Suprapubic skin (tissue), 4 donors: Measurements from ENCODE around the gene ZNF732. TPM values are rescaled to one million over a fixed set of nuclear protein-coding genes. Genes with fewer than 3 reads are reported as not detected.
A peak's percentile ranks its signal among the peaks of the same experiment; 100 is the strongest.

Source experiments
- DNase-seq, 2 donors: peaks; one replicate each; pipeline ENCODE4 v3.0.0-alpha.2; 2019; ENCODE audit warnings: low spot score in 2 of 2
- H3K27ac ChIP-seq: fragments of 200-600 bp; sonication (generic); one replicate; pipeline ENCODE4 v1.5.1; 2019
- H3K27me3 ChIP-seq: fragments of 200-600 bp; sonication (generic); one replicate; pipeline ENCODE4 v1.5.1; 2019
- H3K36me3 ChIP-seq: fragments of 200-600 bp; sonication (generic); one replicate; pipeline ENCODE4 v1.5.1; 2019
- H3K4me1 ChIP-seq: fragments of 200-600 bp; sonication (generic); one replicate; pipeline ENCODE4 v1.5.1; 2019
- H3K4me3 ChIP-seq: fragments of 200-600 bp; sonication (generic); one replicate; pipeline ENCODE4 v1.5.1; 2019; ENCODE audit warnings: mild to moderate bottlenecking
- H3K9me3 ChIP-seq: fragments of 200-600 bp; sonication (generic); one replicate; pipeline ENCODE4 v1.5.1; 2019
- CTCF ChIP-seq, 2 donors: fragments of 200-600 bp in 1 of 2; fragments of 450-650 bp in 1 of 2; sonication (generic) in 1 of 2; IDR thresholded peaks; one replicate each; pipeline ENCODE4 v1.5.1; 2016 to 2019; ENCODE audit warnings: antibody characterized with exemption in 2 of 2, mild to moderate bottlenecking in 1 of 2, moderate library complexity in 1 of 2
- EP300 ChIP-seq: sonication (generic); formaldehyde crosslinking; IDR thresholded peaks from one replicate; pipeline ENCODE4 v1.6.1; 2017; ENCODE audit warnings: antibody characterized with exemption
- POLR2A ChIP-seq, 2 donors: fragments of 450-650 bp; IDR thresholded peaks; one replicate each; pipeline ENCODE4 v1.6.1; 2017; ENCODE audit warnings: antibody characterized with exemption in 2 of 2, mild to moderate bottlenecking in 2 of 2, moderate library complexity in 2 of 2
- POLR2AphosphoS5 ChIP-seq, 3 donors: sonication (generic); formaldehyde crosslinking; IDR thresholded peaks; one replicate each; pipeline ENCODE4 v1.6.1; 2017; ENCODE audit warnings: antibody characterized with exemption in 3 of 3
- WGBS: methylation state at CpG from one replicate; pipeline ENCODE4 v1.1.5; 2018; 5-methylcytosine and 5-hydroxymethylcytosine counted together
- total RNA-seq, 4 donors: library from RNA; depleted of rRNA; stranded (reverse); fragments of >200 nt; gene quantifications; one replicate each; pipeline ENCODE4 v1.1.0, GENCODE V29; 2016

ZNF732 gene
- 1 to 10 TPM; 1.0 to 2.3 (median 1.7) TPM for total RNA-seq

- peak; percentile 59 to 81 for DNase-seq
- WGBS, result 4% methylated on average over 14 of the region's 53 CpGs
- Histone ChIP-seq H3K36me3 (no peaks in the 10 kb centered on the region), H3K4me1 (peaks cover 6% of the 10 kb centered on the region), H3K4me3 (peak within 1 kb of the TSS; percentile 50), H3K27ac (no peak within 1 kb of the TSS), H3K9me3 (no peaks in the 10 kb centered on the region), H3K27me3 (peaks cover 12% of the 10 kb centered on the region)
- no peak for TF ChIP-seq CTCF (IDR thresholded peaks at IDR 0.05)
- no peak for TF ChIP-seq POLR2A (IDR thresholded peaks at IDR 0.05)
- no peak for TF ChIP-seq EP300
- no peak for TF ChIP-seq POLR2AphosphoS5 (IDR thresholded peaks at IDR 0.05)
These were observed at the start of gene ZNF732 for GRCh38 chr4:304969-305680. Gene ZNF732 (minus strand): TSS chr4:305474. CDS start chr4:305310, 164 bp downstream.

- H3K27me3 ChIP-seq, result no peaks in the 10 kb centered on the region
- H3K9me3 ChIP-seq, result peaks cover under 1% of the 10 kb centered on the region
- no peak overlapping the region for H3K27ac ChIP-seq
- peaks cover 23% of the 10 kb centered on the region for H3K4me1 ChIP-seq
- no peak for TF ChIP-seq EP300
- TF ChIP-seq CTCF (IDR thresholded peaks at IDR 0.05), result no peak
- no peak for TF ChIP-seq POLR2AphosphoS5 (IDR thresholded peaks at IDR 0.05)
- no peak for TF ChIP-seq POLR2A (IDR thresholded peaks at IDR 0.05)
- peaks cover 18% of the 10 kb centered on the region for H3K36me3 ChIP-seq
- no peak overlapping the region for H3K4me3 ChIP-seq
- no peak for DNase-seq
- WGBS, result 94% methylated on average over 4 of the region's 4 CpGs
These were observed 34.7 kb upstream of the ZNF732 start for GRCh38 chr4:340011-340410.

GRCh38 chr4:338759-339097 is 33.5 kb upstream of the ZNF732 start:
- no peak for TF ChIP-seq POLR2AphosphoS5 (IDR thresholded peaks at IDR 0.05)
- H3K4me3 ChIP-seq, result peak overlapping the region; percentile 87
- no peak overlapping the region for H3K27ac ChIP-seq
- H3K36me3 ChIP-seq, result peaks cover 5% of the 10 kb centered on the region
- WGBS, result 37% methylated on average over 13 of the region's 13 CpGs
- peak in 1 of 2 donors; percentile 64 for DNase-seq
- no peaks in the 10 kb centered on the region for H3K9me3 ChIP-seq
- no peaks in the 10 kb centered on the region for H3K27me3 ChIP-seq
- peaks cover 23% of the 10 kb centered on the region for H3K4me1 ChIP-seq

GRCh38 chr4:337932-338758 is 32.9 kb upstream of the ZNF732 start:
- WGBS, result 2% methylated on average over 17 of the region's 52 CpGs

GRCh38 chr4:337143-337931 is 32.1 kb upstream of the ZNF732 start, which contains the start of gene ZNF141:
Gene ZNF141 (plus strand): TSS chr4:337814. CDS start chr4:337984, 170 bp downstream.
- DNase-seq, result peak; percentile 98
- H3K4me1 ChIP-seq, result peaks cover 23% of the 10 kb centered on the region
- under 1% methylated on average over 23 of the region's 59 CpGs for WGBS
- peak; percentile 12 to 79 for TF ChIP-seq POLR2A (IDR thresholded peaks at IDR 0.05)
- no peak for TF ChIP-seq EP300
- peak in 1 of 3 donors; percentile 84 for TF ChIP-seq POLR2AphosphoS5 (IDR thresholded peaks at IDR 0.05)
- no peaks in the 10 kb centered on the region for H3K9me3 ChIP-seq
- peak within 1 kb of the TSS; percentile 87 for H3K4me3 ChIP-seq
- H3K27ac ChIP-seq, result peak within 1 kb of the TSS; percentile 94
- H3K36me3 ChIP-seq, result peaks cover 4% of the 10 kb centered on the region
- H3K27me3 ChIP-seq, result no peaks in the 10 kb centered on the region

More at GRCh38 chr4:337932-338758, 32.9 kb upstream of the ZNF732 start:
- Histone ChIP-seq H3K4me3 (peak overlapping the region; percentile 87), H3K27ac (peak overlapping the region; percentile 94), H3K27me3 (no peaks in the 10 kb centered on the region), H3K4me1 (peaks cover 23% of the 10 kb centered on the region), H3K36me3 (peaks cover 4% of the 10 kb centered on the region), H3K9me3 (no peaks in the 10 kb centered on the region)
- DNase-seq, result peak in 1 of 2 donors; percentile 76
- TF ChIP-seq EP300 (no peak), POLR2A (IDR thresholded peaks at IDR 0.05) (peak in 1 of 2 donors; percentile 1)

- TF ChIP-seq POLR2AphosphoS5 (IDR thresholded peaks at IDR 0.05) (no peak), POLR2A (IDR thresholded peaks at IDR 0.05) (no peak), CTCF (IDR thresholded peaks at IDR 0.05) (no peak)
- Histone ChIP-seq H3K4me1 (peaks cover 23% of the 10 kb centered on the region), H3K27me3 (no peaks in the 10 kb centered on the region), H3K36me3 (no peaks in the 10 kb centered on the region), H3K4me3 (peak overlapping the region; percentile 87), H3K27ac (peak overlapping the region; percentile 94), H3K9me3 (no peaks in the 10 kb centered on the region)
- DNase-seq, result no peak
- WGBS, result no CpG with 5 or more reads among the region's 18 CpGs
These were observed 31.5 kb upstream of the ZNF732 start for GRCh38 chr4:336893-337142.
